HG02571 (cell line): ENCODE data around the gene WNT9A.
"Not testable (repeated sequence)": the region's sequence is repeated elsewhere in the genome, so short reads cannot be mapped to it uniquely, and the experiment has no call there.

Experiments used
- ATAC-seq: cut with Tn5 transposase; IDR thresholded peaks from one replicate; pipeline ENCODE4 v1.9.1; 2021; ENCODE audit warnings: mild to moderate bottlenecking, moderate library complexity; ENCODE audit not compliant: unreplicated experiment

WNT9A gene

DNA sequence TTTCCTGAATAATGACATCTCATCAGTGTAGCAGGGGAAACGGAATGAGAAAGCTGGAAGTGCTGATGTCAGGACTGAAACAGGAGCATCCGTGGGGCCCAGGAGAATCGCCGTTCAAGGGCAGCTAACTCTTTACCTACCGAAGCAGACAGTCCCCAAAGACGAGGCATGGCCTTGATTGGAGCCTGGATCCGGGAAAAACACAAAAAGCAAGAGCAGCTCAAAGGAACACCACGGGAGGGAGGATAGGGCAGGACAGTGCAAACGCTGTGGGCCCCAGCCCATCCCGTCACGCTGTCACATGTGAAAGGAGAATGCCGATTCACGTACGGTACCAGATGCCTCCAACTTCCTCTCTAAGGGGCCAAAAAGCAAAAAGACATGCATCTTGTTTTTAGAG is 34.9 kb downstream of the WNT9A start:
- no peak for ATAC-seq

DNA sequence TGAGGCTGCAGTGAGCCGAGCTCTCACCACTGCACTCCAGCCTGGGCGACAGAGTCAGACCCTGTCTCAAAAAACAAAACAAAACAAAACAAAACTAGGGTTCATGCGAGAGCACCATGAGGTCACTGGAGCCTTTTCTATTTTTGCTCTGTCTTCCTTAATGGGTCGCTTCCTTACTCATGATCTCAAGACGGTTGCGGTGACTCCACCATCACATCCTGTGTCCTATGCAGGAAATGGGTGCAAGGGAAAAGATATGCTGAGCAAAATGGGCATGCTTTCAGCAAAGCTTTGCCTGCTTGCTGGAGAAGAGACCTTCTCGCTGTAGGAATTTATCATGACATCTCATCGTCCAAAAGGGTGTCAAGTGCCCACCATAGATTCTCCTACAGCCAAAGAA is 36.4 kb downstream of the WNT9A start:
- ATAC-seq = no peak

DNA sequence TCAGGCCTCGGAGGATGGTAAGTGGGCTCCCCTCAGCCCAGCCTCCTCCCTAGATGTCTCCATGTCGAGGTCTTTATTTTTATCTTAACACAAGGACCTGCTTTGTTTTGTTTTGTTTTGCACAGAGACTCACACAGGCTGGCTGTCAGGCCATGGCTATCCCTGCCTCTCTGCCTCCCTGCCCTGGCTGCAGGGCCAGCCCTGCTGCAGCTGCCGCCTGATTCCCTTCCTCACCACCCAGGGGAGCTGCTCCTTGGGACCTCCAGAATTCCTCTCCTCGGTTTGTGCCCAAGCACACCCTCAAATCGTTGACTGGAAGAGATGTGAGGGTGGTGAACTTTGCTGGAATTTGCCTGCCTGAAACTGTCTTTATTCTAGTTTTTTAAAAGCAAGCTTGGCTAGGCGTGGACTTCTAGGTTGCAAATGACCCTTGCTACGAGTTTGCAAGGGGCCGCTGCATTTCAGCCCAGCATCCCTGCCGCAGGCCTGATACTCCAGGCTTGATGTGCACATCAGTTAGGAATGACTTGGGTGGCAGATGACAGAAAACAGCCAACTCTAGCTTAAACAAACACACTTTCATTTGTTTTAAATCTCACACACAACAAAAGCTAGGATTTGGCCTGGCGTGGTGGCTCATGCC is 37.1 kb downstream of the WNT9A start:
- ATAC-seq = no peak

DNA sequence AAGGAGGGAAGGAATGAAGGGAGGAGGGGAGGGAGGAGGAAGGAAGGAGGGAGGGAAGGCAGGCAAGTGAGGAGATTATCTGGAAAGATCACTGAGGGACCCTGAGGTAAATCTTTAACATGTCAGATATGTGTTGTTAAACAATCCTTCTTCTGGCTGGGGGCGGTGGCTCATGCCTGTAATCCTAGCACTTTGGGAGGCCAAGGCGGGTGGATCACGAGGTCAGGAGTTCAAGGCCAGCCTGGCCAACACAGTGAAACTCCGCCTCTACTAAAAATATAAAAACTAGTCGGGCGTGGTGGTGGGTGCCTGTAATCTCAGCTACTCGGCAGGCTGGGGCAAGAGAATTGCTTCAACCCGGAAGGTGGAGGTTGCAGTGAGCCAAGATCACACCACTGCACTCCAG is 37.8 kb downstream of the WNT9A start:
- not testable (repeated sequence) for ATAC-seq

DNA sequence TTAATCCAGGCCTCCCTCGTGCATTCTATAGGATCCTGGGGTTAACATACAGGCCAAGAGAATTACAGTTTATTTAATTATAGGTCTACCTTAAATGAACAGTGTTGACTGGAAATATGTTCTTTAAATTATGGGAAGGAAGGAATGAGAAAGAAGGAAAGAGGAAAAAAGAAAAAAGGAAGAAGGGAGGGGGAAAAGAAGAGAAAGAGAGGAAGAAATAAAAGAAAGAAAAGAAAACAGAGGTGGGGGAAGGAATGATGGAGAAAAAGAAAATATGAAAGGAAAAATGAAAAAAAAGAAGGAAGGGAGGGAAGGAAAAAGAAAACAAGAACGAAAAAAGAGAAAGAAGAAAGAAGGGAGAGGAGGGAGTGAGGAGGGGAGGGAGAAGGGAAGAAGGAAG is 38.5 kb downstream of the WNT9A start:
- no peak for ATAC-seq

DNA sequence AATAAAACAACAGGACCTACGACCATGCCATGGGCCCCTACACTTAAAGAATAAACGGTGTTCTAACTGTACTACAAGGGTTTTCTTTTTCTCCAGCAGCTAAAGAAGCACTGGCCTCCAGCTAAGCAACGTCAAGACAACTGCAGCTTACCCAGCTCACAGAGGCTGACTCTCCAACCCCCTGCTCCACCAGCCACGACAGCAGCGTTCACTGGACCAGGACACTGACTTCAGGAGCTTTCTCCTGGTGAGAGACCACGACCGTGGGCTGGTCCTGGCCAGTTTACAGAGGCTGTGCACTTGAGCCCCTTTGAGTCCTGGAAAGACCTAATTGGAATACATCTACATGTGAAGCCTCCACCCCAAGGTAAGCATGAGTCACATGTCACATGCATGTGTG is 39.4 kb downstream of the WNT9A start:
- ATAC-seq = no peak

DNA sequence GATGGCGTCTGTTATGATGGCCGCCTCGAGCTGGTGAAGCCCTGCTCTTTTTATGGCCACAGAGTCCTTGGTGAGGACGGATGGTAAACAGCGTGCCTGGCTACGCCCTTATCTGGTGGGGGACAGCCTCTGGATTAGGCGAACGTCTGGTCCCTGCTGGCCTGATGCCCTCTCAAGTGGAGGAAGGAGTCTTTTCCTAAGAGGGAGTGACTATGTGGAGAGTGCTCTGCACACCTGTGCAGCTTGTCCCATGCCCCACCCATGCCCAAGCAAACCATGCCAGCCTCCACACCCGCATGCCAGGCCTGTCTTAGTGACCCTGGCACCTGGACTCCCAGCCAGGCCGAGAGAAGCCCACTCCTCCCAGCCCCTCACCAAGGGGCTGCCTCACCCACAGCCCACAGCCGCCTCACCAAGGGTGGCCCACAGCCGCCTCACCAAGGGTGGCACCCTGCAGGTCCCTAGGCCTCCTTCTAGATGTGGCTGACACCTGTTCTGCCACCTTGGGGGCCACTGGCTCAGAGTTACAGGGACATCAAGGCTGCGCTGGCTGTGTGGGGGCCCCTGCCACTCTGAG is 40.2 kb downstream of the WNT9A start:
- ATAC-seq = no peak

DNA sequence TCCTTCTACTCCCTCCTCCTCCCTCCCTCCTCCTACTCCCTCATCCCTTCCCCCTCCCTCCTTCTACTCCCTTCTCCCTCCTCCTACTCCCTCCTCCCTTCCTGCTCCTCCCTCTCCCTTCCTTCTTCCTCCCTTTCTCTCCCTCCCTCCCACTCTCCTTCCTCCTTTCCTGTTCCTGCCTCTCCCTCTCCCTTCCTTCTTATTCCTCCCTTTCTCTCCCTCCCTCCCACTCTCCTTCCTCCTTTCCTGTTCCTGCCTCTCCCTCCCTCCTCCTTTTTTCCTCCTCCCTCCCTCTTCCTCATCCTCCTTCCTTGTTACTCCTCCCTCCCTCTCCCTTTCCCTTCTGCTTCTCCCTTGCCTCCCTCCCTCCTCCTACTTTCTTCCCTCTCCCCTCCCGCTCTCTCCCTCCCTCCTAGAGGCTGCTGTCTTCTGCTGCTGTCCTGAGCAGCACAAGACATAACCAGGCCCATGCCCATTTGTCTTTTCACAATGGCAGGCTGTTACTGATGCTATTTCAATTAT is 41.1 kb downstream of the WNT9A start:
- ATAC-seq = no peak

DNA sequence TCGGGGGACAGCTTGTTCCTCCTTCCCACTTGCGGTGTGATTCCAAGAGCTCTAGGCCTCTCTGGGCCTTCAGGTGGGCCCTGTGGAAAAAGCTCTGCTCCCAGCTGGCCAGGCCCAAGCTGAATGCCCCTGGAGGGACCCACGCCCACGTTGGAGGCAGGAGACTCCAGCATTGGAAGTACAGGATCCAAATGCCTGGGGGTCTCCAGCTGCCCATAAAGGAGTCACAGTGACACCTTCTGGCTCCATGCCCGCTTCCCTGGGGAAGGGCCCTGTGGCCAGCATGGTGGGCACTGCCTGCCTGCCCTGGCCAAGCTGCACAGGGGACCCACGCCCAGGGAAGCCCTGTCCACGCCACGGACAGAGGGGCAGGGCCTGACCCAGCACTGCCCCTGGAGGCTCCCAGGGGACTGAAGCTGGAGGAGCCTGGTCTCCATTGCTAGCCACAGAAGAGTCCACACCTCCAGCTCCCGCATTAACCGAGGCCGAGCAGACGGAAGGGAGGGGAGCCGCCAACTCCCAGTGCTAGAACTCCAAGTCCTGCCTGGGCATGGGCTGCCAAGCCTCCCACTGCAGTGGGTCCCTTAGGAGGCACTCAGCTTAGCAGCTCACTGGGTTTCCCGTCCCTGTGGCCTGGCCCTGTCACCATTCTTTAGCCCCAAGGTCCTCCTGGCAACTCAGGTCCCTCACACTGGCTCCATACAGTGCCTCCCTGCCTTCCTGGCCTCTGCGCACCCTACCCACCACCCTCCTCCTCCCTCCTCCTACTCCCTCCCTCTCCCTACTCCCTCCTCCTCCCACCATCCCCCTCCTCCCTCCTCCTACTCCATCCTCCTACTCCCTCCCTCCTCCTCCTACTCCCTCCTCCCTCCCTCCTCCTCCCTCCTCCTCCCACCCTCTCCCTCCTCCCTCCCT is 41.9 kb downstream of the WNT9A start:
- no peak for ATAC-seq

DNA sequence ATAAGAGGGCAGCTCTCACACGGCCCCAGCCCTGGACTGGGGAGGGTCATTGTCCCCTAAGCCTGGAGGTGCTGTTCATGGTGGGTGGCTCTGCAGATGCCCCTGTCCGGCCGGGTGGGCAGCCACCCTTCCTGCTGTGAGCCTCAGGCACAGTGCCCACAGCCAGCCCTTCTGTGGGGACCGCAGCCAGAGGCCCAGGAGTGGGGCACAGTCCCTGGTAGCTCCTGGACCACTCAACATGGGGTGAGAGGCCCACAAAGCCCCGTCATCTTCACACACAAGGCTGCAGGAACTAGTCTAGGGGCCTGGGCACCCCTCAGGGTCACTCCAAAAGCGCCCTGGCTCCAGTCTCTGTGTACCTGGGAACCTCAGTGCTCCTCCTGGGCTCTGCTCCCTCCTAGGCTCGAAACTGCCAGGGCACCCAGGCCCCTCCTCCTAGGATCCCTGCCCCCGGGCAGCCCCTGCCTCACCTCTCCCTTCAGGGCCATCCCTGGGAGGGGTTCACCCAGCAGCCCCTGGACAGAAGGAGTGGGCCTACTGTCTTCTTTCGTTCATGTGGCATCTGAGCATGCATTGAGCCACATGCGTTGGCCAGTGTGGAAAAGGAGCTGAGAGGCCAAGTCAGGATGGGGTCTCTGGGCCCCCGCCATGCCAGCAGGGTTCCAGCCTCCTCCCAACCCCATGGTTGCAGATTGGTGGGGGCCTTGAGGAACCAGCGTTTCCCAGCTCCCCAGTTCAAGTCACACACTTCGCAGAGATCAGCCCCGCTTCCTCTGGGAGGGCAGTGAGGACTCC is 43.0 kb downstream of the WNT9A start:
- ATAC-seq = no peak

DNA sequence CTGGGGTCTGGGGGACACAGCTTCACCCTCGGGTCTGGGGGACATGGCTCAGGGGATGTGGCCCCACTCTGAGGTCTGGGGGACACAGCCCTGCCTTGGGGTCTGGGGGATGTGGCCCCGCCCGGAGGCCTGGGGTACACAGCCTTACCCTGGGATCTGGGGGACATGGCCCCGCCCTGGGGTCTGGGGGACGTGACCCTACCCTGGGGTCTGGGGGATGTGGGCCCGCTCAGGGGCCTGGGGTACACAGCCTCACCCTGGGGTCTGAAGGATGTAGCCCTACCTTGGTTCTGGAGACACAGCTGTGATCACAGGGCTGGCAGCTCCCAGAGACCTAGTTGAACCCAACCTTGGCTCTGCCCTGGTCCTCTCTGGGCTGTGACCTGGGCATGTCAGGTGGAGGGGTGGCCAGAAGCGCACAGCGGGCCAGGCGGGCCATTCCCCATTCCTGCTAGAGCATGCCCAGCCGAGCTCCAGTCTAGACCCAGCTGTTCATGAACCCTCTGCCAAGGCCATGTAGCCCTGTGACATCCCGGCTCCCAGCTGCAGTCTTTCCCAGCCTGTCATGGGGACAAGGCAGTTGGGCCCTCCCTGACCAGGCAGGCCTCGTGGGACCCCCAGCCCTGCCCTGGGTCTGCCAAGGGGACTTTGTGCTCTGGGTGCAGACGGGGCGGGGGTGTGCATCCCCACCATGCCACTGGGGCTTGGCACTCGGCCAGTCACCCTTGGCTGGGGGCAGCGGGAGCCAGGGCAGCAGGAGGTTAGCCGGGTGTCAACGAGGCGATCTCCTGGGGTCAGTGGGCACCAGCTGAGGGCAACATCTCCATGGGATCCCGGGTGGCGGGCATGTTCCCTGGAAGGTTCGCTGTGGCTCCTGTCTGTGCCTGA is 43.9 kb downstream of the WNT9A start:
- no peak for ATAC-seq

DNA sequence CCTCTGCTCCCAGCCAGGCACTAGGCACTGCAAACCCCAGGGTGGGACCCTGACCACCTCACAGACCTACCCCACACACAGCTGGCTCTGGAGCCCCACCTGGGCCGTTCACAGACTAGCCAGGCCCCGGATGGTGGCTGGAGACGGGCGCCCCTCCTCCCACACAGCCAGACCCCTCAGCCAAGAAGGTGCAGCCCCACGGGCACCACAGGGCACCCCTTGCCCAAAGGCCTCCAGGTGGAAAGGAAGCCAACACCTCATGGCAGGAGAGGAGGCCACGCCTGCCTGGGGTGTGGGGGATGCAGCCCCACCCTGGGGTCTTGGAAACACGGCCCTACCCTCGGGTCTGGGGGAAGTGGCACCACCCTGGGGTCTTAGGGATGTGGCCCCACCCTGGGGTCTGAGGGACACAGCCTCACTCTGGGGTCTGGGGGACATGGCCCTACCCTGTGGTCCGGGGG is 44.6 kb downstream of the WNT9A start:
- ATAC-seq = no peak

DNA sequence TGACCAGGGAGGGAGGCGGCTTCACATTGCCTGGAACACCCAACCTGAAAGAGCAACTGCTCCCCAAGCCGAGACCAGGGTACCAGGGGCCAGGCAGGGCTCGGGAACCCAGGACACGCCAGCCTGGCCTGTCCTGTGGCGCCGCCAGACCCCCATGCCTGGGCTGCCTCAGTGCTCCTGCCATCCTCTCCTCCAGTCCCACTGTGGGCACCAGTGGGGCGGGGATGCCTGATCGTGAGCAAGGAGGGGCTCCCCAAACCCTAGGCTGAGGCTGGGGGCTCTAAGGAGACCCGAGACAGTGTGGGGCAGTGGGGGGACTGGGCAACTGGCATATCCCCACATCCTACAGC is 45.1 kb downstream of the WNT9A start:
- no peak for ATAC-seq

DNA sequence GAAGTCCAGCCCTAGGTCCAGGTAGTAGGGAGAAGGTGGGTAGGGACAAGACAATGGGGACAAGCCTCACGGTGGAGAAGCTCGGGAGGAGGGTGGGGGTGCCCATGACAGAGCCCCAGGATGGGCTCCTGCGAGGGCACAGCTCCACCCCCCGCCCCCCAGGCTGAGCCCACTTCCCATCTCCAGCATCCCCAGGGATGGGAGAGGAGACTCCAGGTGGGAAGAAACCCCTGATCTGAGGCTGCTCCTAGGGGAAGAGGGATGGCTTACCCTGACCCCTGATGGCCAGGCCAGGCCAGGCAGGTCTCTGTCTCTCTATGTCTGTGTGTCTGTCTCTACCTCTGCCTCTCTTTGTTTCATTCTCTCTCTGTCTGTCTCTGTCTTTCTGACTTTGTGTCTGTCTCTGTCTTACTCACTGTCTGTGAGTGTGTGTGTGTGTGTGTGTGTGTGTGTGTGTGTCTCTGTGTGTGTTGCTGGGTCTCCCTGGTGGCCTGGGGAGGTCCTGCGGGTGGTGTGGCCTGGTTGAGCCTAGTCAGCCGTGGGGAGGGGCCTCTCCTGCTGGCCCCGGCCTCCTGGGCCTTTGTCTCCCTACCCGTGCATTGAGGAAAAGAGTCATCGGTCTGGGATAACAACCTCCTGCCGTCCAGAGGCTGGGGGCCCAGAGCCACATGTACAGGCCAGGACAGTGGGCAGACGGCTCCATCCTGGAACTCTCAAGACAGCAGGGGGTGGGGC is 45.7 kb downstream of the WNT9A start:
- ATAC-seq = no peak

DNA sequence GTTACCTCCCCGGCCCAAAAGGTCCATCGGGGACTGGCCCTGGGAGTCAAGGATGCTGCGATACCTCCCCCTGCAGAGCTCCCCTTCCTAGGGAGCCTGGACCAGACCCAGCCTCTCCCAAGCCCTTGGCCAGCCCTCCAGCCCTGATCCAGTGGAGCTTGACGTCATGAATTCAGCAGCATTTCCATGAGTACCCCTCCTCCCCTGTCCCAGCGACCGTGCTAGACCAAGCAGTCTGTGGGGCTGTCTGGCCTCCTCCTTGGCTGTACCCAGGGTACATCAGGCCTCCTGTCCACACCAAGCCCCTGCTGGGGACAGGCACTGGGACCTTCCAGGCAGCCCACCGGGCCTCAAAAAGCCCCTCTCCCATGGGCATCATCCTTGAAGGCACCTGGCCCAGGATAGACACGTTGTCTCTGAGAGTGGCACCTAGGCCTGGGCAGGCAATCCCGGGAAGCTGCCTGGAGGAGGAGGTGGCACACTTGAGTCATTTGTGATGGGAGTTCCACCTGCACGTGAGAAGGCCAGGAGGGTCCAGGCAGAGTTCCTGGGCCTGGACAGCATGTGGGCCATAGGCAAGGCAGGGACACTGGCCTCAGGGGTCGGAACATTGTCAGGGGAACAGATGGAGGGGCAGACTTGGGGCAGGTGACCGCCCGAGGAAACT is 46.4 kb downstream of the WNT9A start:
- ATAC-seq = no peak

DNA sequence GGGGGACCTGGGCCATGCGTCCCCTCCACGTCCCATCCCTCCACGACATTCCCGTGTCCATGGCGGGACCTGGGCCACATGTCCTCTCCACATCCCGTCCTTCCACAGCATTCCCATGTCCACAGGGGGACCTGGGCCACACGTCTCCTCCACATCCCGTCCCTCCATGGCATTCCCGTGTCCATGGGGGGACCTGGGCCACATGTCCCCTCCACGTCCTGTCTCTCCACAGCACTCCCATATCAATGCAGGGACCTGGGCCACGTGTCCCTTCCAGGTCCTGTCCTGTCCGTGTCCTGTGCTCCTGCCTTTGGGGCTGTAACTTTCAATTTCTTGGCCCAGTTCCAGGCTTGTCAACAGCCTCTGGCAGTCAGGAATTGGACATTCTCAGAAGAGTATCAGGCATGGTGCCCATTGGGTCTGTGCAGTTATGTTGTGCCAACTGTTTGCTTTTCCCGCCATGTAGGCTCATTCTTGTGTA is 47.1 kb downstream of the WNT9A start:
- no peak for ATAC-seq

DNA sequence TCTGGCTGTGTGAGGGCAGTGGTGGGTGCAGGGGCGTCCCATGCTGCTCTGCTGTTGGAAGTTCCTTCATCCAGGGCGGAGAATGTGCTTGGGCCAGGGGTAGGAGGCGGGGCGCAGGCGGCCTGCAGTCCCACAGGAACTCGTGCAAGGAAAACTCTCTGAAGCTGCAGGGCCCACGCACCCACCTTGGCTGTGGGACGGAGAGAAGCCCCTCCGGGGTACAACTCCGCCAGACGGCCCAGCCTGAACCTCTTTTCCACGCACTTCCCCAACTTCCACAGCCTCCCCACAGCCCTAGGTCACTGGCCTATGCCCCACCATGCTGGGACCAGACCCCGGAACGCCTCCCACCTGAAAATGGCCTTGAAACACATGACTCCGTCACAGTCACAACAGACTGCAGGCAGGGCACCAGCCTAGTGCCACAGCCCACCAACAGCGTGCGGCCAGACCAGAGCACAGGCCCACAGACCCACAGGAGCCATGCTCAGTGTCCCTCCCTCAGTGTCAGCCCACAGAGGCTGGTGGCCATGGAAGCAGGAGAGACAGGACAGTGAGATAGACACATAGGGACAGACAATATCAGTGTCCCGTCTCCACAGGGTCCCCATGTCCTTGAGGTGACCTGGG is 47.8 kb downstream of the WNT9A start:
- no peak for ATAC-seq

DNA sequence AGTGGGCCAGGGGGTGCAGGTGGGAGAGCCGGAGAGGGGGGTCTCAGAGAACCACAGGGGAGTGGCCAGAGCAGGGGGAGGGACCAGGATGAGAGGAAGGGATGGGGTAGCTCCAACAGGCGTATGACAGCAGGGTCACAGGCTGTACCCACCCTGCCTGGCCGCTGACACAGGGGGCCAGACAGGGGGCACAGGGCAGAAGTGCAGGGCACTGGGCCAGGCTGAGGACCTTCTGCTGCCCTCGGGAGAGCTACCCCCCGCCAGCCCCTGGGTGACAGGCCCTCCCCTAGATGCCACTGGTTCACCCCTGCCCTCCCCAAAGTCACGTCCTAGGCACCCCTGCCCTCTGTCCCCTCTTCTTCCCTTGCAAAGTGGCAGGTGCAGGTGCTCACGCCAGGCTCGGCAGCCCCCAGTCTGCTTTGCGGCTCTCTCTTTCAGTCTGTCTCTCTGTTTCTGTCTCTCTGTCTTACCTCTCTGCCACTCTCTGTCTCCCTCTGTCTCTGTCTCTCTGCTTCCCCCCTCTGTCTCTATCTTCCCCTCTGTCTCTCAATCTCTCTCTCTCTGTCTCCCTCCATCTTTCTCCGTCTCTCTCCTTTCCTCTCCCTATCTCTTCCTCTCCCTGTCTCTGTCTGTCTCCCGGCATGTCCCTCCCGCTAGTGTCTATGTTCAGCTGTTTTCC is 48.5 kb downstream of the WNT9A start:
- ATAC-seq = no peak
